ENCODE data around the gene SND1.

Gene SND1

GRCh38 chr7:128112018-128112780, 460.2 kb downstream of the SND1 start:
- Mint-ChIP-seq H3K4me3 (peak overlapping the region; percentile 40 to 67), H3K27ac (peak overlapping the region; percentile 51 to 80), H3K4me1 (peaks cover 59% of the 10 kb centered on the region), H3K9me3 (no peaks in the 10 kb centered on the region), H3K27me3 (no peaks in the 10 kb centered on the region)
- ATAC-seq (no peak), DNase-seq (no peak)

- no peaks in the 10 kb centered on the region for H3K9me3 Mint-ChIP-seq
- H3K4me1 Mint-ChIP-seq: peaks cover 53% of the 10 kb centered on the region
- H3K27me3 Mint-ChIP-seq: no peaks in the 10 kb centered on the region
Measured at GRCh38 chr7:128112781-128113221, 460.8 kb downstream of the SND1 start.

GRCh38 chr7:128113839-128114238, 461.8 kb downstream of the SND1 start:
- peaks cover 42% of the 10 kb centered on the region for H3K4me1 Mint-ChIP-seq
- H3K27ac Mint-ChIP-seq: no peak overlapping the region
- DNase-seq: no peak
- H3K9me3 Mint-ChIP-seq: no peaks in the 10 kb centered on the region
- ATAC-seq: no peak
- H3K4me3 Mint-ChIP-seq: no peak overlapping the region
- no peaks in the 10 kb centered on the region for H3K27me3 Mint-ChIP-seq

More at GRCh38 chr7:128112781-128113221, 460.8 kb downstream of the SND1 start:
- Mint-ChIP-seq H3K4me3 (peak overlapping the region in 1 of 2 donors; percentile 67), H3K27ac (peak overlapping the region in 1 of 2 donors; percentile 55)
- DNase-seq (no peak), ATAC-seq (no peak)

GRCh38 chr7:128114806-128115205, 462.8 kb downstream of the SND1 start:
- H3K4me3 Mint-ChIP-seq: no peak overlapping the region
- no peaks in the 10 kb centered on the region for H3K9me3 Mint-ChIP-seq
- no peaks in the 10 kb centered on the region for H3K27me3 Mint-ChIP-seq
- H3K27ac Mint-ChIP-seq: no peak overlapping the region
- DNase-seq (no peak), ATAC-seq (no peak)
- H3K4me1 Mint-ChIP-seq: peaks cover 33% of the 10 kb centered on the region

GRCh38 chr7:128115336-128115820, 463.4 kb downstream of the SND1 start:
- no peaks in the 10 kb centered on the region for H3K9me3 Mint-ChIP-seq
- no peak overlapping the region for H3K4me3 Mint-ChIP-seq
- no peaks in the 10 kb centered on the region for H3K27me3 Mint-ChIP-seq
- peak overlapping the region in 1 of 2 donors; percentile 53 for H3K27ac Mint-ChIP-seq
- H3K4me1 Mint-ChIP-seq: peaks cover 27% of the 10 kb centered on the region
- DNase-seq: no peak
- ATAC-seq: no peak

GRCh38 chr7:128115821-128116723, 464.1 kb downstream of the SND1 start:
- H3K27me3 Mint-ChIP-seq: no peaks in the 10 kb centered on the region
- ATAC-seq (no peak), DNase-seq (no peak)
- no peak overlapping the region for H3K4me3 Mint-ChIP-seq
- H3K4me1 Mint-ChIP-seq: peaks cover 20% of the 10 kb centered on the region
- peak overlapping the region in 1 of 2 donors; percentile 53 for H3K27ac Mint-ChIP-seq
- no peaks in the 10 kb centered on the region for H3K9me3 Mint-ChIP-seq

- DNase-seq: no peak
- H3K27ac Mint-ChIP-seq: no peak overlapping the region
- peaks cover 13% of the 10 kb centered on the region for H3K4me1 Mint-ChIP-seq
- no peaks in the 10 kb centered on the region for H3K9me3 Mint-ChIP-seq
- ATAC-seq: no peak
- no peaks in the 10 kb centered on the region for H3K27me3 Mint-ChIP-seq
- no peak overlapping the region for H3K4me3 Mint-ChIP-seq
Measured at GRCh38 chr7:128116740-128117139, 464.7 kb downstream of the SND1 start.

- Mint-ChIP-seq H3K27ac (no peak overlapping the region), H3K4me3 (no peak overlapping the region), H3K27me3 (no peaks in the 10 kb centered on the region), H3K9me3 (no peaks in the 10 kb centered on the region), H3K4me1 (peaks cover 4% of the 10 kb centered on the region)
- DNase-seq (no peak), ATAC-seq (no peak)
Measured at GRCh38 chr7:128117691-128118090, 465.7 kb downstream of the SND1 start.

GRCh38 chr7:128119036-128119435, 467.0 kb downstream of the SND1 start:
- Mint-ChIP-seq H3K27ac (no peak overlapping the region), H3K9me3 (no peaks in the 10 kb centered on the region), H3K4me1 (no peaks in the 10 kb centered on the region), H3K27me3 (no peaks in the 10 kb centered on the region), H3K4me3 (no peak overlapping the region)
- DNase-seq: no peak
- no peak for ATAC-seq

- DNase-seq (no peak), ATAC-seq (no peak)
- Mint-ChIP-seq H3K4me1 (no peaks in the 10 kb centered on the region), H3K9me3 (no peaks in the 10 kb centered on the region), H3K27me3 (no peaks in the 10 kb centered on the region), H3K4me3 (no peak overlapping the region), H3K27ac (no peak overlapping the region)
Measured at GRCh38 chr7:128120116-128120515, 468.1 kb downstream of the SND1 start.

- Mint-ChIP-seq H3K27ac (no peak overlapping the region), H3K27me3 (no peaks in the 10 kb centered on the region), H3K4me1 (no peaks in the 10 kb centered on the region), H3K9me3 (no peaks in the 10 kb centered on the region), H3K4me3 (no peak overlapping the region)
- ATAC-seq: no peak
- no peak for DNase-seq
Measured at GRCh38 chr7:128120976-128121490, 469.0 kb downstream of the SND1 start.

- H3K4me1 Mint-ChIP-seq: no peaks in the 10 kb centered on the region
- no peaks in the 10 kb centered on the region for H3K27me3 Mint-ChIP-seq
- H3K4me3 Mint-ChIP-seq: no peak overlapping the region
- DNase-seq (no peak), ATAC-seq (peak; percentile 18)
- no peak overlapping the region for H3K27ac Mint-ChIP-seq
- H3K9me3 Mint-ChIP-seq: no peaks in the 10 kb centered on the region
Measured at GRCh38 chr7:128121711-128122530, 469.9 kb downstream of the SND1 start.

- H3K4me3 Mint-ChIP-seq: no peak overlapping the region
- no peak overlapping the region for H3K27ac Mint-ChIP-seq
- no peaks in the 10 kb centered on the region for H3K9me3 Mint-ChIP-seq
- H3K4me1 Mint-ChIP-seq: no peaks in the 10 kb centered on the region
- ATAC-seq (no peak), DNase-seq (no peak)
- no peaks in the 10 kb centered on the region for H3K27me3 Mint-ChIP-seq
Measured at GRCh38 chr7:128122576-128123290, 470.7 kb downstream of the SND1 start.

GRCh38 chr7:128123291-128124037, 471.5 kb downstream of the SND1 start:
- no peak for DNase-seq
- ATAC-seq: peak; percentile 33
- Mint-ChIP-seq H3K4me3 (no peak overlapping the region), H3K4me1 (no peaks in the 10 kb centered on the region), H3K27me3 (no peaks in the 10 kb centered on the region), H3K9me3 (no peaks in the 10 kb centered on the region), H3K27ac (no peak overlapping the region)
